Renal pelvis (tissue), 3 donors: ENCODE results near the gene NEDD4L. TPM values are rescaled to one million over a fixed set of nuclear protein-coding genes. Genes with fewer than 3 reads are reported as not detected.

Source experiments
- polyA plus RNA-seq, 3 donors: library from polyadenylated mRNA; unstranded; fragments of 120-200 nt; gene quantifications; one replicate each; pipeline ENCODE4 v1.2.1, GENCODE V29; 2013; ENCODE audit not compliant: insufficient read length in 3 of 3

Gene NEDD4L
- polyA plus RNA-seq, 3 donors = 103 to 179 (median 152) TPM

Other genes starting within 250 kb of the NEDD4L start
- 10 to 100 TPM; 23.5 to 33.0 (median 25.1) TPM for gene ATP8B1, start 240.9 kb upstream of the NEDD4L start, polyA plus RNA-seq